GM13977 (cell line): Measurements from ENCODE around the gene UQCRHL.

Experiments used
- DNase-seq: peaks from one replicate; pipeline ENCODE4 v3.0.0; 2012; ENCODE audit warnings: low spot score
- CTCF ChIP-seq: IDR thresholded peaks from 2 replicates; pipeline ENCODE4 v1.5.1; 2012; ENCODE audit warnings: mild to moderate bottlenecking, control low read depth; ENCODE audit not compliant: insufficient read depth; ENCODE audit errors: extremely low read depth, missing control alignments
- in situ Hi-C: fragments of 300-500 bp; cut with MboI; formaldehyde crosslinking; loops from one replicate; pipeline ENCODE4 v1.12.0; 2022; ENCODE audit warnings: low sequenced_read_pairs, low pct_unique_long_range_greater_than_20kb, mixed read lengths, inconsistent platforms; ENCODE audit not compliant: unreplicated experiment

The UQCRHL gene

DNA sequence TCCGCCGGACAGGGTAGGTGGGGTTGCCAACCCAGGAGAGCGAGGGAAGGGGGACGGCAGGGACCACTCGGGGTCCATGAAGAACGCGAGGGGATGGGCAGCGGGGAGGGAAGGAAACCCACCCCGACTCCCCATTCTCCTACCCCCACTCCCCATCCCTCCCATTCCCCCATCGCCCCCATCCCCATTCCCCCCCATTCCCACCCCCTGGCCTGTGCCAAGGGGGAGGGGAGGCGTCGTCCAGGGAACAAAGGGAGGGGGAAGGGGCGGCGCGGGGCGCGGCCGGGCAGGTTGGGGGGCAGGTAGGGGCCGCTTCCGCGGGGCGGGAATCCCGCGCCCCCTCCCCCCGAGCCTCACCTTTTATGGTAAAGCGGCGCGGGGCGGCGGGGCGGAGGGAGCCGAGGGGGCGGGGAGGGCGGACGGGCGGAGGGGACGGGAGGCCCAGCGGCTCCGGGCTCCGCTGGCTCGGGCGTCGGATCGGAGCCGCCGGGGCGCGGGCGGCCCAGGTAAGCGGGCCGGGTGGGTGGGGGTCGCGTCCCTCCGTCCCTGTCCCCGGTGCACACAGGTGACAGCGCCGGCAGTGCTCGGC is 49.0 kb downstream of the UQCRHL start, which contains the start of gene FBLIM1:
Gene FBLIM1 (plus strand): TSS at position 453 of the 589 bp plus-strand sequence. CDS start 6,189 bp downstream, outside the sequence.
- DNase-seq = peak; percentile 38
- no peak for TF ChIP-seq CTCF
- in situ Hi-C loops = no loop called here

DNA sequence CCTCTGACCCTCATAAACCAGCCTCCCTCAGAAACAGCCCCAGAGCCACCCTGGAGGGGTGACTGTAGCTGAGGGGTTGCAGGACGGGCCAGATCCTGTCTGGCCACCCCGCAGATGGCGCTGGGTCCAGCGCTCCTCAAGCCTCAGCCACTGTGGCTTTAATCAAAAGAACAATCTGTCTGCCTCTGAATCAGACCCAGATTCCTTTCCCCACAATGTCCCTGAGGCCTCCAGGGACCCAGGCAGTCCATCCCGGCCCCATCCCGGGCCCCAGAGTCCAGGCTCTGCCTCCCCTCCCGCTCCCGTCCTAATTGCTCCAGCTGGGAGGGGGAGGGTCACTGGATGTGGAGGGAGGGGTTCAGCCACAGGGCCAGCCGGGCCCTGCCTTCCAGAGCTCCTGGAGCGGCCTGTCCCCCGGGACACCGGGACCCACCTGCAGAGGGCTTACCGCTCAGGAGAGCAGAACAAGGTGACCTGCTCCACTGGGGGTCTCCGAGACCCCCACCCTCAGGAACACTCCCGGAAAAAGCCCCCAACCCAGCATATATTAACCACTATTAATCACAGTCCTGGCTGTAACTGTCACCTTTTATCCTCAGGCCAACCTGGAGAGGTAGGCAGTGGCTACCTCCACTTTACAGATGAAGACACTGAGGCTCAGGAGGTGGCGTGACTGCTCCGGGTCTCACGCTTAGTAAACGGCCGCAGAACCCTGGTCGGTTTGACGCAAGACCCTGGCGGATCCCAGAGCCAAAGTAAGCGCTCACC is 49.7 kb downstream of the UQCRHL start:
- no peak for TF ChIP-seq CTCF
- in situ Hi-C loops = no loop called here
- peak; percentile 36 for DNase-seq
